Measurements from ENCODE around the gene USP5.
A peak's percentile ranks its signal among the peaks of the same experiment; 100 is the strongest.
"Not testable (repeated sequence)": the region's sequence is repeated elsewhere in the genome, so short reads cannot be mapped to it uniquely, and the experiment has no call there.

Gene USP5

DNA sequence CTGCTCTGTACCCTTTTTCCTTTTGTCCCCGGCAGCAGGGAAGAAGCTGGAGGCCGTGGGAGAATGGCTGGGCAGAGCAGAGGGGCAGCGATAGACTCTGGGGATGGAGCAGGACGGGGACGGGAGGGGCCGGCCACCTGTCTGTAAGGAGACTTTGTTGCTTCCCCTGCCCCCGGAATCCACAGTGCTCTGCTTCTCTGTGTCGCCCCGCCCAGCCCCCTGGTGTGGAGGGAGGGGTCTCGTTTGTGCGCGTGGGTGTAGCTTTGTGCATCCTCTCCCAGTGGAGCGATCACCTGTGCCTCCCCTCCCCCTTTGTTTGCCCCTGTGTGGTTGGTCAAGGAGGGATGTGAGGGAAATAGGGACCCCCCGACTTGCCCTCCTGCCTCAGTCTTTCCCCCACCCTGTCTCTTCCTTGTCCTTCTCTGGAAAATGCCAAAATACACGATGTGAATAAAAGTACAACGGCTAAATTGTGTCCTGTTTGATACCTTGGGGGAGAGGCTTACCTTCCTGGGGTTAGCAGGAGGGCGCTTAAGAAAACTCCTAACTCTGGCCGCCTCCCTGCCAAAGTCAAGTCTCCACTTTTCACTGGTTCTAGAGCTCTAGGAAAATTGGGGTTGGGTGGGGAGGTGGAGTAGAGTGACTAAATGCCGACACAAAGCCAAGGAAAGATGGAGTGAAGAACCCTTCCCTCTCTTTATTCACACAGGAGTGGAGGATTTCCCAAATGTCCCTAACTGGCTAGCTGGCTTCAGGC lies 14.4 kb downstream of the USP5 start:
- no peak for DNase-seq (ENCODE audit: low read depth)

DNA sequence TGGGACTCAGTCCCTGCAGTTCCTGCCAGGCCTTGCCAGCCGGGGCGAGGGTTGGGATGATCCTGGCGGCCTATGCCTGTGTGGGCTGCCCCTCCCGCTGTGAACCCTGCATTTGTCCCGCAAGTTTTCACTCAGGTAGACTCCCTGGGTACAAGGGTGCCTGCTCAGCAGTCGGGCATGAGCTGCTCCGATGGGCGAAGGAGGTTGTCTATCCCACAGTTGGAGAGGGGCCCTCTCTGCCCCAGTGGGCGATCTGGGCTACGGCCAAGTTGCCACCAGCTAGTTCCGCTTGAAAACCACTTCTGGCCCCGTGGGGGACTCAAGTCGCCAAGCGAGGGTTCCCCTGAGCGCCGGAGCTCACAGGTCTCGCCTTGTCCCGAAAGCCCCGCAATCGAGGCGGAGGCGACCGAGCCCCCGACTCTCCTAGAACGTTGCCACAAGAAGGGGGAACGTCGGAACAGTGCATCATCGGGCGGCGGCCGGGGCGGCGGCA lies 15.0 kb downstream of the USP5 start:
- DNase-seq (ENCODE audit: low read depth) = no peak

DNA sequence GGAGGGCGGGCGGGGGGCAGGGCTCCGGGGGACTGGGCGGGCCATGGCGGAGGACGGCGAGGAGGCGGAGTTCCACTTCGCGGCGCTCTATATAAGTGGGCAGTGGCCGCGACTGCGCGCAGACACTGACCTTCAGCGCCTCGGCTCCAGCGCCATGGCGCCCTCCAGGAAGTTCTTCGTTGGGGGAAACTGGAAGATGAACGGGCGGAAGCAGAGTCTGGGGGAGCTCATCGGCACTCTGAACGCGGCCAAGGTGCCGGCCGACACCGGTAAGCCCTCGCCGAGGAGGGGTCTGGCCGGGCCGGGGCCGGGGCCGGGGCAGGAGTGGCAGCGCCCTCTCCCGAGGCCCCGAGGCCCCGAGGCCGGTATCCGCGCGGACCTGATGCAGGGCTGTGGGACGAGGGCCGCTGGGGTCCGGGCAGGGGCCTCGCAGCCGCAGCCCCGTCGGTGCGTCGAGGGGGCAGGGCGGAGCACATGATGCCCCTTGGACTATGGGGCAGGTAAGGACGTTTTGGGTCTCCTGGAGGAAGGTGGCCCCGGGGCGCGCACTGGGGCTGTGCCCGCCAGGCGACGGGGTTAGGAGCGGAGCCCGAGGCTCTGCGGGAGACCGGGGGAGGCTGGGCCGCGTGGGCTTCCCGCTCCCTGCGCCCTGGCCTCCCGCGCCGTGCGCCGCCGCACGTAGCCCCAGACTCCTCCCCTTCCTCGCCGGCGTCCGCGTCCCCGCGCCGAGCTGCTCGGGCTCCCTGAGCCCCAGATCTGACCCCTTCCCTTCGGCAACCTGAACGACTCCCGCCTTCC lies 15.7 kb downstream of the USP5 start, which contains the start of gene TPI1:
Gene TPI1, plus strand, starts transcription at position 119 of the 798 bp plus-strand sequence. Its CDS starts 36 bp downstream, at position 155.
- DNase-seq (ENCODE audit: low read depth) = peak; percentile 80

DNA sequence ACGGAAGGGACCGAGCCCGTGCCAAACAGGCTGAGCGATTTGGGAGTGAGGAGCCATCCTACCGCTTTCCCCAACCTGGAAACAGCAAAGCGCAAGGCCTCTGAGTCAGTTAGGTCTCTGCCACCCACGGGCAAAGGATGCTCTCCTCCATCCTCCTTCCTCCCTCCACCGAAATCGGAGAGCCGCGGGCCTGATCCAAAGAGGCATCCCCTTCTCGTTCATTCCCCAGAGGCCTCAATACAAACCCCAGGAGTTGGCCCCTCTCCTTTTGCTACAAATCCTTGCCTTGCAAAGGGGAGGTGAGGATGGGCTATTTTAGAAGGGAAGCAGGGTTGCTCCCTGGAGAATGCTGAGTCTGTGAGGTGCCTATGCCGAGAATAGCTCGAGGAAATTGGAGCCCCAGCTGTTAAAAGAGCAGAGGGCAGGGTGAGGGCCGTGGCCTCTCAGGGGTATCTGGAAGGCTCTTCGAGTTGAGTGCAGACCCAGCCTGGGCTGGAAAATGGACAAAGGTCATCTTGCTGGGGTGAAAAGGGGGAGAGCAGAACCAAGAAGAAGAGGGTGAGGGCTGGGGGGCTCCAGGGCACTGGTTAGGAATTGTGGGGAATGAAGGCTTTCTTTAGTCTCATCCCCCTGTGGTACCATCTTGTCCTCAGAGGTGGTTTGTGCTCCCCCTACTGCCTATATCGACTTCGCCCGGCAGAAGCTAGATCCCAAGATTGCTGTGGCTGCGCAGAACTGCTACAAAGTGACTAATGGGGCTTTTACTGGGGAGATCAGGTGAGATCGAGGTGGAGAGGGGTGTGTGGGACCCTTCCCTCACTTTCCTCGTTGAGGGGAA lies 16.5 kb downstream of the USP5 start:
- no peak for DNase-seq (ENCODE audit: low read depth)

DNA sequence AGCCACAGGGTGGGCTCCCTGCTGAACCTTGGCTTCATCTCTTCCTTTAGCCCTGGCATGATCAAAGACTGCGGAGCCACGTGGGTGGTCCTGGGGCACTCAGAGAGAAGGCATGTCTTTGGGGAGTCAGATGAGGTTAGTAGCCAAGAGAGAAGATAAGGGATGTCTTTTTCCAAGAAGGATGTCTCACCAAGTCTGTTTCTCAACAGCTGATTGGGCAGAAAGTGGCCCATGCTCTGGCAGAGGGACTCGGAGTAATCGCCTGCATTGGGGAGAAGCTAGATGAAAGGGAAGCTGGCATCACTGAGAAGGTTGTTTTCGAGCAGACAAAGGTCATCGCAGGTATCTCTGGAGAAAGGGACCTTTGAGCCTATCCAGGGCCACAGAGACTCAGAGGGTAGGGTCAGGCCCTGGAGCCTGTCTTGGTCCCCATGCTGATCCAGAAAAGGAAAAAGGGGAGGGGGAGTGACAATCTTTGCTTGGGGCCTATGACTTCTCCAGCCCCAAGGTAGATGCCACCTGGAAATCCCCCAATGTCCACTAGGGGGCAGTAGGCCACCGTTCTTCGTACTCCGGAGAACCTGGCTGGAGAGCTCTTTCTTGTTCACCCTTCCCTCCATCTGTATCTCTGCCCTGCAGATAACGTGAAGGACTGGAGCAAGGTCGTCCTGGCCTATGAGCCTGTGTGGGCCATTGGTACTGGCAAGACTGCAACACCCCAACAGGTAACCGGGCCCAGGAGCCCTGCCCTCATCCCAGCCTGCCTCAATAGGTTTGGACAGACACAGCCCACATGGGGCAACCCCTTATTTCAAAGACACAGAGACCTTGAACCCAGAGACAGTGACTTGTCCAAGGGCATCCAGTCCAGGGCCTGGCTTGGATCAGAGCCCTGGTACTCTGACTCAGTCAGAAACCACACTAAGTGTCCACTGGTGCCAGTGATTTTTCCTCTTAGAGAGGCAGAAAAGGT lies 17.4 kb downstream of the USP5 start:
- DNase-seq (ENCODE audit: low read depth) = peak; percentile 61

DNA sequence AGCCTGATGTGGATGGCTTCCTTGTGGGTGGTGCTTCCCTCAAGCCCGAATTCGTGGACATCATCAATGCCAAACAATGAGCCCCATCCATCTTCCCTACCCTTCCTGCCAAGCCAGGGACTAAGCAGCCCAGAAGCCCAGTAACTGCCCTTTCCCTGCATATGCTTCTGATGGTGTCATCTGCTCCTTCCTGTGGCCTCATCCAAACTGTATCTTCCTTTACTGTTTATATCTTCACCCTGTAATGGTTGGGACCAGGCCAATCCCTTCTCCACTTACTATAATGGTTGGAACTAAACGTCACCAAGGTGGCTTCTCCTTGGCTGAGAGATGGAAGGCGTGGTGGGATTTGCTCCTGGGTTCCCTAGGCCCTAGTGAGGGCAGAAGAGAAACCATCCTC lies 18.4 kb downstream of the USP5 start:
- not testable (repeated sequence) for DNase-seq (ENCODE audit: low read depth)

DNA sequence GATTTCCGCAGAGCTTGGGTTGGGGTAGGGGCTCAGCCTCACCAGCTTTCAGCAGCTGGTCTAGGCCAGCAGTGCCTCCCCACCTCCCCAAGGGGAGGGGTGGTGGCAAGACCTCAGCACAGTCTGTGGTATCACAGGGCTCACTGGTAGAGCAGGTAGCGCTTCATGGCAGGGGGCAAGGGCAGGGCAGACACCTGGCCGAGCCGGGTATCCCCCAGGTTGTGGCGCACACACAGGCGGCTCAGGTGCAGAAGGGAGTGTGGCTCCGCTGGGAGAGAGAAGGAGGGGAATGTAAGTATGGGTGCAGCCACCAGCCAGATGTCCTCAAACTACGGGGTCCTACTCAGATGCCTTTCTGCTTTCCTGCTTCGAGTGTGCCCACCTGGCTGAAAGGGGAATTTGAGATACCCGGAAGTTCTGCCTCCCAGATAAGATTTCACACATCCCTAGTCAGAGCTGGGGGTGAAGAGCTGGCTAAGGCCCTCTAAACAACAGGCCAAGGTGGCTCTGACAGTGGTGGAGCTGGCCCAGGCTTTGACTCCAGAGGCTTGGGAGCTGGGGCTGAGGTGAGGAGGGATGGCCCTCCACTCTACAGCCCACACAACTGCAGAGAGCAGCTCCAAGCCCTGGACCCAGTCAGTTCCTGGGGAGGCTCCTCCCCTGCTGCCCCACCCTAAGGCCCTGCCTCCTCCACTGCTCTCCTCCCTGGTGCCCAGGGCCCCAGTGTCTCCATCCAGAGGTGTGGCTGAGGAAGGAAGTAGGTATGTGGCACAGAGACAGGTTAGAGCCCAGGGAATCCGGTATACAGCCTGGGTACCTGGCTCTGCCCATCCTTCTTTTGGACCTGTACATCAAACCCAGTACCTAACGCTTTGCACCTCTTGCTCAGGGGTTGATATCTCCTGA lies 19.4 kb downstream of the USP5 start:
- no peak for DNase-seq (ENCODE audit: low read depth)

DNA sequence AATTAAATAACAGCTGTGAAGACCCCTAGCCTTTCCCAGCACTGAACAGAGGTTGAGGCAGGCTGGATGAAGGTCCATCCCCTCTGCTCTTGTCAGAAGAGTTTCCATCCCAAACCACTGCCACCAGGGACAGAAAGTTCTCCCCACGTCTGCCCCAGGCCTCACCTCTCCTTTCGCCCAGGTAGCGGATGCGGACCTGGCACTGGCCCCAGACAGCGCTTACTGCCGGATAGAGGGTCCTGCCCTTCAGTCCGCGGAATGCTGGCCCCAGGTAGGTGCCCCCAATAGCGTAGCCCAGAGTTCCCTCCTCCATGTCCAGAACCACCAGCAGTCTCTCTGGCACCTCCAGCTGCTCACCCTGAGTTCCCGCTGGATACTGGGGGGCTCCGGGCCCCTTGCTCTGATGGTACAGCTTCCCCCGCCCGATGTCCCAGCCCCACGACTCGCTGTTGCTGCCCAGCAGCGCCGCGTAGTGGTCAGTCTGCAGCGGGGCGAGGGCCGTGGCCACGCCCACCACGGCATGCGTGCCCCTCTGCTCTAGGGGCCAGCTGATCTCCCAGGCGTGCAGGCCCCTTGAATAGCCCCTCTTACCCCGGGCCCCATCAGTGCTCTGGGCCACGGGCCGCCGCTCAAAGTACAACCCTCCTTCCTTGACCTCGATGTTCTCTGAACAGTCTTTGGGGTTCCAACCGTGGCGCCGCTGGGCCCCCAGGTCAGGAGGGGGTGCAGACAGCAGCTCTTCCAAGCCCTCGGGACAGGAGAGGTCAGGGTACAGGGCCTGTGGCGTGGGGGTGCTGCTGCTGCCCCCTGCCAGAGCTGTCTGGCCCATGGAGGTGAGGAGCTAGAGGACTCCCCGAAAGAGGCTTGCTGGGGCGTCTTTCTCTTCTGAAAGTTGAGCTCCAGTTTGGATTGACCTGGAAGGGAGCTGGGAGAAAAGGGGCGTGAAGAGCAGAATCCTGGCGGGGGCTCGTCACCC lies 20.4 kb downstream of the USP5 start:
- DNase-seq (ENCODE audit: low read depth) = peak; percentile 59

DNA sequence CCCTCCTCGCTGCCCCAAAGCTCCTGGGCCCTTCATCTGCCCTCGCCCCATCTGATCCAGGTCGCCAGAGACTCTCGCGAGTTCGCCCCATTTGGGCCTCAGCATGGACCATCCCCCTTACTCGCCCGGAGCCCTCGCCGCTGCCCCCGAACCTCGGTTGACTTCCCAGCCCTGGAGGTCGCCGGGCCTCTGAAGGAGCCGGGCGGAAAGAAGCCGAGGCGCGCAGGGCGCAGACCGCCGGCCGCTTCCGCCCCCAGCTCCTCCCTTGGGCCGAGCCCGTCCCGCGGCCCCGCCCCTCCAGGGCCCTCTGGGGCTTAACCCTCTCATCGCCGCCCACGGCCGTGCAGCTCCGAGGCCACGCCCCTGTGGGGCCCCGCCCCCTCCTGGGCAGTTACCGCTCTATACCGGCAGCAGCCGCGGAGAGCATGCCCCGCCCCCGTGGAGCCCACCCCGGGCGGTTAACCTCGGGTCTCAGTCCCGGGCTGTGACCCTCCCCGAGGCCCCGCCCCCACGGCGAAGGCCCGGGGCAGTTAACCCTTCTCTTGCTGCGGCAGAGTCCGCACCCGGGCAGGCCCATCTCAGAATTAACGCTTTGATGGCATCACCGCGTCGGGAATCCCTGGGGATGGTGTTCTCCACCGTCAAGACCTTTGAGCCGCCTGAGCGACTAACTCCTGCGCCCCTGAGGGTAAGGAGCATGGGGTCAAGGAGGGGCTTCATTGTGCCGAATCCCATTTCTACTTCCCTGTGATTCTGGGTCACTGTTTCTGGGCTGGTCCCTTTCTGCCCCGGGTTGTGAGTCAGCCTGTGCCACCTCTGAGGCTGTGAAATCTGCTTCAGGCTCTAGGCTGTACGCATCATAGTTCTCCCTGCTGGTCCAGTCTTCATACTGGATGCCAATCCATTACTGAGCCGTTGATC lies 21.4 kb downstream of the USP5 start, which contains the start of gene SPSB2:
Gene SPSB2, minus strand, starts transcription at position 210 of the 921 bp plus-strand sequence. CDS start 402 bp downstream, outside the sequence.
- peak; percentile 93 for DNase-seq (ENCODE audit: low read depth)

DNA sequence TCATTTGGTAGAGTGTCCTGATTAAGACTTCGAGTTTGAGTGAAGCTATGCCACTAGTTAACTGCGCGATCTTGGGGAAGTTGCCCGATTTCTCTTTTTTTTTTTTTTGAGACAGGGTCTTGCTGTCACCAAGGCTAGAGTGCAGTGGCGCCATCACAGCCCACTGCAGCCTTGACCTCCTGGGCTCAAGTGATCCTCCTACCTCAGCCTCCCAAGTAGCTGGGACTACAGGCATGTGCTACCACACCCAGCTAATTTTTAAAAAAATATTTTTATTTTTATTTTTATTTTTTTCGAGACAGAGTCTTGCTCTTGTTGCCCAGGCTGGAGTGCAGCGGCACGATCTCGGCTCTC lies 22.0 kb downstream of the USP5 start:
- DNase-seq (ENCODE audit: low read depth) = not testable (repeated sequence)

DNA sequence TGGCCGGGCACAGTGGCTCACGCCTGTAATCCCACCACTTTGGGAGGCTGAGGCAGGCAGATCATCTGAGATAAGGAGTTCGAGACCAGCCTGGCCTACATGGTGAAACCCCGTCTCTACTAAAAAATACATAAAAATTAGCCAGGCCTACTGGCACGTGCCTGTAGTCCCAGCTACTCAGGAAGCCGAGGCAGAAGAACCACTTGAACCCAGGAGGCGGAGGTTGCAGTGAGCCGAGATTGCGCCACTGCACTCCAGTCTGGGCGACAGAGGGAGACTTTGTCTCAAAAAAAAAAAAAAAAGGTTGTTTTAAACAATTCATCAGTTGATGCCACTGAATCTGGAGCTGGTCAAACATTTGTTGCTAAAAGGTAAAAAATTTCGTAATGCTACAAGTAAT lies 27.9 kb downstream of the USP5 start:
- not testable (repeated sequence) for DNase-seq (ENCODE audit: low read depth)

DNA sequence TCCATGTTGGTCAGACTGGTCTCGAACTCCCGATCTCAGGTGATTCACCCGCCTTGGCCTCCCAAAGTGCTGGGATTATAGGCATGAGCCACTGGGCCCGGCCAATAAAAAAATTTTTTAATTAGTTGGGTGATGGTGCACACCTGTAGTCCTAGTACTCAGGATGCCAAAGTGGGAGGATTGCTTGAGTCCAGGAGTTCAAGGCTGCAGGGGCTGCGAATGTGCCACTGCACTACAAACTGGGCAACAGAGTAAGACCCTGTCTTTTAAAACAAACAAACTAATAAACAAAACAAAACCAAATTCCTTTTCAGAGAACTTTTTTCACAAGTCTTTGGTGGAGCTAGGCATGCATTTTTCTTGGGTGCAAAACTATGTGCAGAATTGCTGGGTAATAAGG lies 31.3 kb downstream of the USP5 start:
- no peak for DNase-seq (ENCODE audit: low read depth)

DNA sequence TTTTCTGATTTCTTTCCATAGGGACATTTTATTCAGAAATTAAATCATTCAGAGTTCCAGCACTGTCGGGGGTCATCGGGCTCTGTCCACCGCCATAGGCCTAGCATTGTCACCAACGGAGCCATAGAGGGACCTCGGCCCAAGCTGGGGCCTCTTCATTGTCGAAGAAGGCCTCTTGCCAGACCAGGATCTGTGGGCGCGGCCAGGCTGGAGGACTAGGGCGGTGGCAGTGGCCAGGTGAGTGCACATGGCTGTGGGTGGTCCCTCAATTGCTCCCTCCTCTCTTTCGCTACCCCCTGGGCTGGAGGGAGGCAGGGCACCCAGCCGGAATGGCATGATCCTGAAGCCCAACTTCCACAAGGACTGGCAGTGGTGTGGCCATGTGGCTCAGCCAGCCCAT lies 31.7 kb downstream of the USP5 start:
- DNase-seq (ENCODE audit: low read depth) = no peak

DNA sequence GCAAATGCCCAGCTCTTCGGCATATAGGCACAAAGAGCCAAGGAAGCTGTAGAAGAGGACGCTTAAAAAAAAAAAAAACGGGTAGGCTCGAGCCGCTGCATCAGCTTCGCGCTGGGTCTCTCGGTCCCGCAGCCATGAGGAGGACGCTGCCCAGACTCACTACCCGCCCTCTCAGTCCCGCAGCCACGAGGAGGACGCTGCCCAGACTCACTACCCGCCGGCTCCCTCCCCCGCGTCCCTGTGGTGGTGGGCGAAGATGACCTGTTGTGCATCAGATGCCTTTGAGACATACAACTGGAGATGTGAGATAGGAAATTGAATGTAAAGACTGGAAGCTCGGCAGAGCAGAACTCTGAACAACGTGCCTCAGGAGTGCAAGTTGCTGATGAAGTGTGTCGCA lies 32.6 kb downstream of the USP5 start:
- no peak for DNase-seq (ENCODE audit: low read depth)

DNA sequence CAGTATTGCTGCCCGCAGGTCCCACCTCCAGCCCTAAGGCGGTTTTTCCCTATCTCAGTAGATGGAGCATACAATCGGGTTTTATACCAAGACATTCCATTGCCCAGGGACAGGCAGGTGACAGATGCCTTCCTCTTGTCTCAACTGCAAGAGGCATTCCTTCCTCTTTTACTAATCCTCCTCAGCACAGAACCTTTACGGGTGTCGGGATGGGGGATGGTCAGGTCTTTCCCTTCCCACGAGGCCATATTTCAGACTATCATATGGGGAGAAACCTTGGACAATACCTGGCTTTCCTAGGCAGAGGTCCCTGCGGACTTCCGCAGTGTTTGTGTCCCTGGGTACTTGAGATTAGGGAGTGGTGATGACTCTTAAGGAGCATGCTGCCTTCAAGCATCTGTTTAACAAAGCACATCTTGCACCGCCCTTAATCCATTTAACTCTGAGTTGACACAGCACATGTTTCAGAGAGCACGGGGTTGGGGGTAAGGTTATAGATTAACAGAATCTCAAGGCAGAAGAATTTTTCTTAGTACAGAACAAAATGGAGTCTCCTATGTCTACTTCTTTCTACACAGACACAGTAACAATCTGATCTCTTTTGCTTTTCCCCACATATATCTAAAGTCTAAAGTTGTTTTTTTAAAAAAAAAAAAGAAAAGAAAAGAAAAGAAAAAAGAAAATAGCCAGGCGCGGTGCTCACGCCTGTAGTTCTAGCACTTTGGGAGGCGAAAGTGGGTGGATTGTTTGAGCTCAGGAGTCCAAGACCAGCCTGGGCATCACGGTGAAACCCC lies 34.5 kb downstream of the USP5 start:
- not testable (repeated sequence) for DNase-seq (ENCODE audit: low read depth)

DNA sequence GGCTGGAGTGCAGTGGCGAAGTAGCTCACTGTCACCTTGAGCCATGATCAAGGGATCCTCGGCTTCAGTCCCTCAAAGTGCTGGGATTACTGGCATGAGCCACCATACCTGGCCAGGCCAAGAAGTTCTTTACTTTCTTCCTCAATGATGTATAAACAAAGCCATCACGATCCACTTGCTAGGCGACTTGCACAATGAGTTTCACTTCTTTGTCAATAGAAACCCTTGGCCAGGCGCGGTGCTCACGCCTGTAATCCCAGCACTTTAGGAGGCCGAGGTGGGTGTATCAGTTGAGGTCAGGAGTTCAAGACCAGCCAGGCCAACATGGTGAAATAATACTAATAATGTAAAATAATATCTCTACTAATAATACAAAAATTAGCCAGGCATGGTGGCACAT lies 35.5 kb downstream of the USP5 start:
- DNase-seq (ENCODE audit: low read depth) = no peak

DNA sequence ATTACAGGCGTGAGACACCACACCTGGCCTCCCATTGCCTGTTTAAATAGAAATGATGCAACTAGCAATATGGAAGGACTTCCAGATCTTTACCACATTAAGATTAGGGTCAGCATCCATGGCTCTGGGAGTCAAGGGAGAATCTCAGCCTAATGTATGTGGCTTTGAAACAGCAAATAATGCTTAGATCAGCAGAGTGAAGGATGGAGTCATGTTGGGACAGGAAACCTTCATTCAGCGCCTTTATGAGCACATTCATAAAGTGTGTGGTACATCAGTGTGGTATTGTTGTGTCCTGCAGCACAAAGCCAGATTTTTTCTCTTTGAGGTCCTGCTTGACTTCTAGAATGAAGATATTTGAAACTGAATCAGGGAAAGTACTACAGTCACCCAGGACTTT lies 36.4 kb downstream of the USP5 start:
- DNase-seq (ENCODE audit: low read depth) = no peak
